A204.1 (cell line): Measurements from ENCODE around the gene POLR1G.

Source experiments
- FAIRE-seq: peaks from 2 replicates; lab custom pipeline; 2012; peaks lifted over from hg19 to GRCh38; lab: Jason Lieb, UNC

The POLR1G gene

DNA sequence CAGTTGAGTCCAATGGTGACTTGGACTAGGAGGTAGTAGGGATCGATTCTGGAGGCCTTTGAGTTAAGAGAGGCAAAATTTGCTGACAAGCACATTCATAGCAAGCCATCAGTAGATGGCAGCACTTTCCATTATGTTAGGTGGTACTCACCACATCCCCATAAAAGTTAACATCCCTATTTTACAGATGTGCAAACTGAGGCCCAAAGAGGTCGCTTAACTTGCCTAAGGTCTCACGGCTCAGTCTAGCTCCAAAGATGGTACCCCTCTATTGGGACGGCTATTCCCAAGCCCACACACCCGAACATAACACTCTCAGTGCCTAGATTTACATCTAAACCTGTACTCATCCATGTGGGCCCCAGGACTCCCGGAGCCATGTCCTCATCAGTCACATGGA is 39.9 kb downstream of the POLR1G start:
- FAIRE-seq = no peak

DNA sequence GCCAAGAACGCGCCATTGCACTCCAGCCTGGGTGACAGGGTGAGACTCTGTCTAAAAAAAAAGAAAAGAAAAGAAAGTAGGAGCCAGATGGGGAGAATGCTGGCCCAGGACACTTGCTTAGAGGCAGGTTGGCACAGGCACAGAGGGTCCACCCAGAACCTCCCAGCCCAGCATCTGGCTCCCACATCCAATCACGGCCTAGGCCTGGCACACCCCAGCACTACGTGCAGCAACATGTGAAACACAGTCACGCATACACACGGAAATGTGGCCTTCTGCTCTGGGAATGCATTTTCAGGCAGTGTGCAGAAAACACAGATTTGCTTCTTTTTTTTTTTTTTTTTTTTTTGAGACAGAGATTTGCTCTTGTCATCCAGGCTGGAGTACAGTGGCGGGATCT is 40.5 kb downstream of the POLR1G start:
- no peak for FAIRE-seq

DNA sequence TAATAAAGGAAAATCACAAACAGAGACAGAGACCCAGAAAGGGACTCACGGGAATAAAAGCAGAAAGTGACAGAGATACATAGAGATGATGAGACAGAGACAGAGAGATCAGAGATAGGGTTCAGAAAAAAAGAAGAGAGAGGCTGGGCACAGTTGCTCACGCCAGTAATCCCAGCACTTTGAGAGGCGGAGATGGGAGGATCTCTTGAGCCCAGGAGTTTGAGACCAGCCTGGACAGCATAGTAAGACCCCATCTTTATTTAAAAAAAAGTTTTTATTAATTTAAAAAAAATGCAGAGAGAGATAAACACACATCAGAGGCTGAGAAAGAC is 41.9 kb downstream of the POLR1G start:
- FAIRE-seq = no peak

DNA sequence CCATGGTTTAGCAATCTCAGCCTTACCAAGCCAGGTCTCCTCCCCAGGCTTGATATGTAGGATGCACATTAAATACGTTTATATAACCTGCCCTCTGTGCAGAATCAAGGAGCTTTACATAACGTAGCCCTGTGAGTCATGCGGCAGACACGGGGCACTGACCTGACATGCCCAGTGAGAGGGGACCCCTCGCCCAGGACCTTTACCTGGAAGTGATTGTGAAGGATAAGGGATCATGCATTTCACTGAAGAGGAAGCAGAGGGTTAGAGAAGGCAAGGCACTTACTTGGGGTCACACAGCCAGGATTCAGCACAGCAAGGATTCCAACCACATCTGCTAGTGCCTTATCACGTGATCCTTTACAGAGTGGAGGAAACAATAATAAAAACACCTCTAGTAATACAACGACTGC is 42.4 kb downstream of the POLR1G start:
- FAIRE-seq = no peak

DNA sequence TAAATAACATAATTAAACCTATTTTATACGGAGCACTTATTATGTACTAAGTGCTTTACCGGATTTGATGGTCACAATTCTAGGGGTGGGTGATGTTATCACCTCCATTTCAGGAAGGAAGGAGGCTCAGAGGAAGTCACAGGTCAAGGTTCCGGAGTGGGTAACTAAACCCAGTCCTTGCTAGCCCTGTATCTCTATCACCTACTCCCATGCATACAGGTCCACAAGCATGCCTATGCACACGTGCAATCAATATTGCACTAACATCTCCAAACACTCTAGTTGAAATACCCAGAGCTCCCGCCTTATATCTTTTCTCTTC is 43.5 kb downstream of the POLR1G start:
- no peak for FAIRE-seq

DNA sequence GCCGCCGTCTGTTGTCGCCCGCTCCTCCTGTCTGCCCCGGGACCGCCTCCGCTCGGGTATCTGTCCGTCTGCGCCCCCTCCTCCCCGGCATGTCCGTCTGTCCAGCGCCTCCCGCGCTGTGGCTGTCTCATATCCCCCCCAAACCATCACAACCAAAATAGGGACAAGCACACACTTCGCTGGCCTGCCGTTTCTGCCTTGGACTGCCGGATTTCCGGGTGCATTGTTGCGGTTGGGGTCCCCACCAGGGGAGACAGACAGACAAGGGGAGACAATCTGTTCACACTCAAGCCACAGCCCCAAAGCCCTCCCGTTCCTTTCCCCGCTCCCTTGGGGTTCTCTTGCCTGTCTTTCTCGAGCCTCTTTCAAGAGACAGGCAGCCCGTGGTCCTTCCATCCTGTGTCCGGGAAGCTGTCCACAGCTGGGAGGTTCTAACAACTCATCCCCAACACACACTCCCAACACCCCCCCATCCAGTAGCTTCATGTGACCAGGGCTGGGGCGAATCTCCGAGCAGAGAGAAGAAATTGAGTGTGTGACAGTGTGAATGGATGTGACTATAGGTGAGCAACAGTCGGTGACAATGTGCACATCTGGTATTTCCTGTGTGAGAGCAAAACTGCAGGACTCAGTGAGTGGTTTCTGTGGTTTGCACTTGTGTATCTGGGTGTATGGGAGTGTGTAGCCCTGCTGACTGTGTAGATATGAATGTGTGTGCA is 44.8 kb downstream of the POLR1G start:
- no peak for FAIRE-seq

DNA sequence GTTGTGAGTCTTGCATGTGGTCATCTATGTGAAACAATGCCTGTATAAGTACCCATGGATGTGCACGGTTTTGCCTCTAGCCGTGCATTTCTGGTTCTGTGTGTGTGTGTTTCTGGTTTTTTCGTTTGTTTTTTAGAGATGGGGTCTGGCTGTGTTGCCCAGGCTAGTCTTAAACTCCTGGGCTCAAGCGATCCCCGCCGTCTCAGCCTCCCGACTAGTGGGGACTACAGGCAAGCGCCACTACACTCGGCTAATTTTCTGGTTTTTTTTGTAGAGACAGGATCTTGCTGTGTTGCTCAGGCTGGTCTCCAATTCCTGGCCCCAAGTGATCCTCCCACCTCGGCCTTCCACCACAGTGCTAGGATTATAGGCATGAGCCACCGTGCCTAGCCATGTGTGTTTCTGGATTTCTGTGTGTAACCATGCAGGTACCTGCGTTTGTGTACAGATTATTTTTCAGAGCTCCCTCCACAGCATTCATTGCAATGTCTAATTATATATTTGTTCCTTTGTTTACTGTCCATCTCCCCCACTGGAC is 45.5 kb downstream of the POLR1G start:
- FAIRE-seq = no peak

DNA sequence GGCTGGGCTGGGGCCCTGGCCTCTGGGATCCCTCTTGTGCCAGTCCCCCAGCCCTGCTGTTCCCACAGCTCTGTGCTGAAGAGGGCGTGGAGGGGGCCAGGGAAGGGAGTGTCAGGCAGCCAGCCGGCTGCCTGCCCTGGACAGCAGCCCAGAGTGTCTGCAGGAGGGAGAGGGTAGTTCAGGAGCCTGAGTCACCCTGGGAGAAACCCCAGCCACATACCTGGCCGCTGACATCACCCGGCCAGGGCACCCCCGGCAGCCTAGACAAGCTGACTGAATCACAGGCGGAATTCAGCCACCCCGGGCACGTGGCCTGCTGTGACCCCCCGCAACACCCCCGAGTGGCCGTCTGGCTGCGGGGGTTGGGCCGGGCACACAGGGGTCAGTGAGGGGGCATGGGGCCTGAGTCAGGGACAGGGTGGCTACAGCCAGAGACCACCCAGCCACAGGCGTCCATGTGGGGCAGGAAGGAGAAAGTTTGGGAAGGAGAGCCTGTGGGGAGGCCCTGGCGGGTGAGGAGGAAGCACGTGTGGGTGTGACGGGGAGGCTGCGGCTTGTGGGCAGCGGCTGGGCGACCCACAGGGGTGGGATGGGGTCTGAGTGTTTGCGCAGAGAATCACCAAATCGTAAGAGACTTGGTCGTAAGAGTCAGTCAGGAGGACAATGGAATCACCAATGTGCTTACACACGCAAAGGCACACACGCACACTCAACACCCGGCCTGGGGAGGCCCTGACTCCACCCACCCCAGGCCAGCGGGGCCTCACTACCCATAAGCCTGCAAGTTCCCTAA is 49.5 kb downstream of the POLR1G start:
- FAIRE-seq = no peak

DNA sequence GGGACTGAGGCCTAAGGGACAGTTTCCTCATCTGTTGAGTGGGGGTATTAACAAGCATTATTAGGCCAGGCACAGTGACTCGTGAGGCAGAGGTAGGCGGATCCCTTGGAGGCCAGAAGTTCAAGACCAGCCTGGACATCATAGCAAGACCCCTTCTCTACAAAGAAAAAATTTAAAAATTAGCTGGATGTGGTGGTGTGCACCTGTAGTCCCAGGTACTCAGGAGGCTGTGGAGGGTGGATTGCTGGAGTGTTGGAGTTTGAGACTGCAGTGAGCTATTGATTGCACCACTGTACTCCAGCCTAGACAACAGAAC is 50.0 kb downstream of the POLR1G start:
- no peak for FAIRE-seq

DNA sequence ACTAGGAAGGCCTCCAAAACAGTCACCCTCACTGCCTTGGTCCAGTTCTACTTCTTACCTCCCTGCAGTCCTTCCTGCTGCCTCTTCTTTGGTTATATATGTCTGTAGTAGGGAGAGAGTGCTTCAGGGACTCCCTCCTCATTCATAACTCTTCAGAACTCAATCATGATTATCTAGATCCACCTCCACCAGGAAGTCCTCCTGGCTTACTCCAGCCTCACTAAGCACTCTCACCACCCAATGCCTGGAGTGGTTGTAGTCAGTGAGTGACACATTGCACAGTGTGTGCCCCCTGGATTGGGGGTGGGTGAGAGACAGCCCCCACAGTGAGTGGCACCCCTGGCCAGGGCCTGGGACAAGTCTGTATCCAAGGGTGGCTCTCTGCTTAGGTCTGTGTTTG is 51.3 kb downstream of the POLR1G start:
- FAIRE-seq = no peak
